DMS 273 (cell line): ENCODE data around the gene SBF1.

Experiments used
- DNase-seq: peaks from one replicate; lab custom pipeline; 2025; ENCODE audit not compliant: unreplicated experiment; lab: John Stamatoyannopoulos, UW

Gene SBF1

GRCh38 chr22:50467773-50468440 is 6.9 kb downstream of the SBF1 start:
- DNase-seq, result no peak

- DNase-seq, result no peak
These were observed 7.5 kb downstream of the SBF1 start for GRCh38 chr22:50467341-50467740.

- no peak for DNase-seq
These were observed 9.5 kb downstream of the SBF1 start for GRCh38 chr22:50465066-50465930.

GRCh38 chr22:50464451-50464850 is 10.4 kb downstream of the SBF1 start:
- DNase-seq, result no peak

- no peak for DNase-seq
These were observed 11.5 kb downstream of the SBF1 start for GRCh38 chr22:50463188-50463900.

GRCh38 chr22:50461979-50462540 is 12.8 kb downstream of the SBF1 start:
- no peak for DNase-seq

GRCh38 chr22:50461536-50461935 is 13.3 kb downstream of the SBF1 start:
- DNase-seq, result no peak

- no peak for DNase-seq
These were observed 13.9 kb downstream of the SBF1 start for GRCh38 chr22:50460938-50461337.

GRCh38 chr22:50459496-50460140 is 15.2 kb downstream of the SBF1 start:
- no peak for DNase-seq

- DNase-seq, result no peak
These were observed 15.8 kb downstream of the SBF1 start for GRCh38 chr22:50459016-50459415.

GRCh38 chr22:50456466-50457234 is 18.2 kb downstream of the SBF1 start:
- no peak for DNase-seq

GRCh38 chr22:50456026-50456425 is 18.8 kb downstream of the SBF1 start:
- no peak for DNase-seq

- DNase-seq, result no peak
These were observed 19.6 kb downstream of the SBF1 start for GRCh38 chr22:50455201-50455600.

- no peak for DNase-seq
These were observed 20.2 kb downstream of the SBF1 start for GRCh38 chr22:50454556-50455075.

GRCh38 chr22:50452649-50453048 is 22.2 kb downstream of the SBF1 start:
- no peak for DNase-seq

GRCh38 chr22:50447576-50448551 is 27.0 kb downstream of the SBF1 start:
- DNase-seq, result no peak

- DNase-seq, result no peak
These were observed 27.9 kb downstream of the SBF1 start for GRCh38 chr22:50446708-50447575.
